ENCODE measurements around the gene SIK3.

DNA sequence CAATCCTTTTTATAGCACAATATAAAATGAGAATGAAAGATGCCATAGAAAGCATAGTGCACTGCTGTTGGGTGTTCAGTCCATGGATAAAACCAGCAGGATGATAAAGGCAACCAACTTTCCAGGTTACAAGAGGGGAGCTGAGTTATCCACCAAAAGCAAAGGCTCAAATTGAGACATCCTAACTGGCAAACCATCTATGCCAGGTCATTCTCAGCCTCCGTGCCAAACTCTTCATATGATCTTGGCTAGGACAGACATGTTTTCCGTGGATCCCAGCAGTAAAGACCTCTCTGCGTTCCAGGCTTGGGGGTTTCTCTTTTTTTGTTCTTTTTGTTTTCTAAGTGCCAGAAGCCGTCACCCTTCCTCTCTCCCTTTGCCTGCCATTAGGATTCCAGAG is 253.5 kb downstream of the SIK3 start:
- no peak for TF ChIP-seq CTCF (IDR thresholded peaks at IDR 0.05)
- TF ChIP-seq POLR2A (IDR thresholded peaks at IDR 0.05) = no peak

Measured in heart left ventricle (tissue), 13 donors.